T-helper 1 cell (primary cell): ENCODE data around the gene ST7.
A peak's percentile ranks its signal among the peaks of the same experiment; 100 is the strongest.

ENCODE experiments used
- DNase-seq, 5 donors: peaks; one replicate each; pipeline ENCODE4 v3.0.0-alpha.2; 2012 to 2020

ST7 gene

DNA sequence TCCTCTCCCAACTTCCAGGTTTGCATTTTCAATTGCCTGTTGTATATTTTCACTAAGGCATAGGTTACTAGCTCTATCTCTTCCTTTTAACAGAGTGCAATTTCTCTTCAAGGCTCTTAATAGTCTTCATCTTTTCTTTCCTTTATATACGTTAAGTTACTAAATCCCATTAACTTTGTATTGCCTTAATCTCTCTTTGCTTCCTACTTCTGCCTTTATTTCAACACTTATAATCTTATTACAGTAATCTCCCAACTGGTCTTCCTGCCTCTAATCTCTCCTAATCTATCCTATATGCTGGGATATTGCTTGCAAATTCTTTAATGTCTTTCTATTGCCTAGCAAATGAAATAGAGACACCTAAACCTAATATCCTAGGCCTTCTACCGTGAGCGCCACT is 26.1 kb downstream of the ST7 start:
- no peak for DNase-seq

DNA sequence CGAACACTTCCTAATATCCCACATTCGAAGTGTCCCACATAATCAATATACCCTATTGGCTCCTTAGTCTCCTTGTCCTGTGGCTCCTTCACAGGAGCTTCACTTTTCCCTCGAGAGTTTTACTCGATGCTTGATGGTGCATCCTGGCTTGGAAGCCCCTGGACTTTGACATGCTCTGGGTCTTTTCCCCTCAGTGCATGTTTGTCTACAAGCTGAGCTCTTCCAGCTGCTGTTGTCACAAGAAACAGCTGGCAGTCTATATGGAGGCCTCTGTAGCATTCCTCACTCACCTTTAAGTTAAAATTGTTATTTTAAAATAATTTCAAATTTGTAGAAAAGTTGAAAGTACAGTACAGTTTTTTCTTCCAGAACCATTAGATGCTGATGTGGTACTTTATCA is 27.1 kb downstream of the ST7 start:
- DNase-seq, result no peak

DNA sequence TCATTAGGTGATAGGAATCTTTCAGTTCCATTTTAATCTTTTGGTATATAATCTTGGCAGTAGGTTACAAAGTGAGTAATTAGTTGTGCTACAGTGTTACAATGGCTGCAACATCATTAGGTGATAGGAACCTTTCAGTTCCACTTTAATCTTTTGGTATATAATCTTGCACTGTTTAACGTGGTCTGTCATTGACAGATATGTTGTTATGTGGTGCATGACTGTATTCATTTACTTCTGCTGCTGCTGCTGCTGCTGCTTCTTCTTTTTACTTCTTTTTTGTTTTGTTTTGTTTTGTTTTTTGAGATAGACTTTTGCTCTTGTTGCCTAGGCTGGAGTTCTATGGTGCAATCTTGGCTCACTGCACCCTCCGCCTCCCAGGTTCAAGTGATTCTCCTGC is 28.6 kb downstream of the ST7 start:
- DNase-seq, result no peak

DNA sequence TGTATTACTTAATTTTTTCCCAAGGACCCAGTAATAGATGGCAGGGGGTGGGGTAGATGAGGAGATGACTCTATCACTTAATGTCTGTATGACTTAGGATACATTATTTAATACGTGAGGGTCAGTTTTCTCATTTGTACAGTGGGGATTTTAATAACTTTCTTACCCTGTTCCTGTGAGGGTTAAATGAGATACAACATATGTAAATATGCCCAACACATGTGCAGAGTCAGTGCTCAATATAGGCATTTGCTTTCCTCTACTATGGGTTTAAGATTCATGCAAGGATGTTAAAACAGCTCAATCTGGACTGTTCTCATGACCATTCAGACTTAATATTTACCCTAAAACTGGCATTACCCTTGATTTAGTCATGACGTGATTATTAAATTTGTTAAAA is 31.2 kb downstream of the ST7 start:
- DNase-seq, result no peak

DNA sequence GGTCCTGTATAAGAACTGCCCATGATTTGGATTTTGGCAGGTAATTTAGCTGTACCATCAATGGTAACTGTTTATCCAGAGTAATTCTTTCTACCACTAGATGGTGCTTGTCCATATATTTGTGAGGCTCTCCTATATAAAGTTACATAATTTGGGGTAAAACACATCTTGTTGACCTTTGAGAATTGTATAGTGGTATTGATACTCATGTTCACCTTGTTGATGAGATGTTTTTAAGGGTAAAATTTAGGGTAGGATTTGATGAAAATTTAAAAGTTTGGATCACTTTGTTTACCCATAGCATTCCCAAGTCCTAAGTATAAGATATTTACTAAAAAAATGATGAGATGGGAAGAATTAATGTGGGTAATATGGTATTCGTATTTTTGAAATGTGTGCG is 31.6 kb downstream of the ST7 start:
- peak in 1 of 5 donors; percentile 25 for DNase-seq

DNA sequence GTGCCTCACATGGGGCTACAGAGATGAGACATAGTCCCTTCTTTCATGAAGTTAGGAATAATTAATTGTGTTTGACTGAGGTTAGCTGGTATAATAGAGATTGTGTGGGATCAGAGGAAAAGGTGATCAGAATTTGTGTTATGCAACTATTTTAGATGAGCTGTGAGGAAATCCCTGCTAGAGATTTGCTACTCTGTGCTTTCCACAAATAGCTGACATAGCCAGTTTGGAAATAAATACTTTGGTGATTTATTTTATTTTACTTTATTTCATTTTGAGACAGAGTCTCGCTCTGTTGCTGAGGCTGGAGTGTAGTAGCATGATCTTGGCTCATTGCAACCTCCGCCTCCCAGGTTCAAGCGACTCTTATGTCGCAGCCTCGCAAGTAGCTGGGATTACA is 32.3 kb downstream of the ST7 start:
- no peak for DNase-seq

DNA sequence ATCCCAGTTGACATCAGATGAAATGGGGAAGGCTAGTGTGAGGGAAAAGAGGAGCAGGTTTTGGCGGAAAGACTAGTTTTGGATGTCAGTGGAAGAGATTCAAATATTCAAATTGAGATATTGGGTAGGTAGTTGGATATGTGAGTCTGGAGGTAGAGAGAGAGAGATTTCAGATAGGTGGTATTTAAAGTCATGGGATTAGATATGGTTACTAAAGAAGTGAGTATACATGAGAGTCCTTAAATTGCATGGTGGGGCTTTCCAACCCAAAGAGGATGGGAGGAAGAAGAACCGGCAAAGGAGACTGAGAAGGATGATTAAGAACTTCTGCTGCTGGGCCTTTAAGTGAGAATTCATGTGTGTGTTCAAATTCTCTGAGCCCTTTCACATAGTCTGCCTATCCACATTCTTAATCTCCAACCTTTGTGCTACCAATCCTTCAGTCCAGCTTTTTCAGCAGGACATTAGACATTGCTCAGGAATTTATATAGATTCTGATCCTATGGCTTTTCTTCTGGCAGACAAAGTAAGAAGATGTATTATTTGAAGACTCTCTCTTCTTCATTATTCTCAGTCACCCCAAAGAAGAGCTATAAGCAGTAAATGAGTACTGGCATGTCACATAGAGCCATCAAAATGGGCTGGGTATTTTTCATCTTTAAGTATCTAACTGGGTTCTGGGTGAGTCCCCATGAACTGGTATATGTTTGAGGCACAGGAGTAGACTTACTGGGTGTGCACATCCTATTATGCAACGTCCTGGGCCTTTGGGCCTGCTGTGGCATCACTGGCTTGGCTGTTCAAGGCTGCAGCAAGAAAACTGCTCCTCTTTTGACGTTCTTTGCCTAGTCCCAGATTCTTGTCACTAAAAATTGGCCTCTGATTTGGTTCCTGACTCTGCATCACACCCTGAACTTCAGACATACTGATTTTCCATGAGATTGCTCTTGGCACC is 33.6 kb downstream of the ST7 start:
- no peak for DNase-seq

DNA sequence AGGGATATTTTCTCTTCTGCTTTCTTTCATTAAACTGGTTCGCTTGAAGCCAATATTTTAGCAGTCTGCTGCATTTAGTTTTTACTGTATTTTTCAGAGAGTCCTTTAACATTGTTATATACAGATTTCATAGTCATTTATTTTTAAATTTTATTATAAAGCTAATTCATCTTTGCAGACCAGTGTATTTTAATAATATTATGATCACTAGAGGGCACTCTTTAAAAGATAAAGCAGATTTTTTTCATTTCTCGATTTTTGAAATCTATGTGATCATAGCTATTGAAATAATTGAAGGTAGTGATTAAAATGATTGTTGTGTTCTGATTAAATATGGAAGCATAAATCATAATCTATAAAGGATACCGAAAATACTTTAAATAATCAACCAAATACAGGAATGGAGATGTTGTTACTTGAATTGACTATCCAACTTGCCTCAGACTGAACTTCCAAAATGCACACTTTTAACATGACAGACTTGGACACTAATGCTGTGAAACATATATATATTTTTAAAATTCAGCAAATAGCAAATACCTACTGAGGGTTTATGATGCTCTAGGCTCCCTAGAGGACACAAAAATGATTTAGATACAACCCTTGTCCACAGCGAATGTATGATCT is 35.2 kb downstream of the ST7 start:
- DNase-seq, result no peak

DNA sequence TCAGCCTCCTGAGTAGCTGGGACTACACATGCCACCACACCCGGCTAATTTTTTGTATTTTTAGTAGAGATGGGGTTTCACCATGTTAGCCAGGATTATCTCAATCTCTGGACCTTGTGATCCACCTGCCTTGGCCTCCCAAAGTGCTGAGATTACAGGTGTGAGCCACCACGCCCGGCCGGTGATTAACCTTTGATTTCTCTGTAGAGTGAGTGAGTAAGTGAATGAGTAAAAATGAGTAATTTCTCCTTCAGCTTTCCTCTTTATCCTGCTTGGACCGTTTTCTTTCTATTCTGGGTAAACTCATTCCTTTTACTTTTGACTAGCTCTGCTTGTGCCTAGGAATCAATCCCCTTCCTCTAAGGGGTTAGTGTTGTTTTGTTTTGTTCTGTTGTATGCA is 36.8 kb downstream of the ST7 start:
- DNase-seq, result no peak

DNA sequence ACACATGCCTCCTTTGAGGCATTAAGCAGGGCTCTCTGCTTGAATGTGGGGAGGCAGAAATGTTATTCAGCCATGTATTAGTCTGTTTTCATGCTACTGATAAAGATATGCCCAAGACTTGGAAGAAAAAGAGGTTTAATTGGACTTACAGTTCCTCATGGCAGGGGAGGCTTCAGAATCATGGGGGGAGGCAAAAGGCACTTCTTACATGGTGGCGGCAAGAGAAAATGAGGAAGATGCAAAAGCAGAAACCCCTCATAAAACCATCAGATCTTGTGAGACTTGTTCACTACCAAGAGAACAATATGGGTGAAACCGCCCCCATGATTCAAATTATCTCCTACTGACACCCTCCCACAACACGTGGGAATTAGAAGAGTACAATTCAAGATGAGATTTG is 37.9 kb downstream of the ST7 start:
- DNase-seq, result no peak

DNA sequence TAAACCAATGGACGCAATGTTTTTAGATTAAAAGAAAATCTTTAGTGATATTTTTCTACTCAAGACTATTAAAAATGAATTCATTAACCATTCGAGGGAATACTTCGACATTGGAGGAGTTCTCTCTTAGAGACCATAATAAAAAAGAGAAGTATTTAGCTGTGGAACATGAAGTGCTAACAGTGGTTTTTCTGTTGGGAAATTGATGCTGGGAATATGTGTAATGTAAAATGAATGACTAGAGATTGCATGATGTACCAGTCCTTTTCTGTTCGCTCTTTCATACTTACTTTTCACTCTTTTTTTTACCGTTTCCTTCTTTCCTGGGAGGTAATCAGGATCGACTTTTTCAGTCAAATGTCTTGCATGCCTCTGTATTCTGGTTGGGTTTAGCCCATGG is 41.3 kb downstream of the ST7 start:
- no peak for DNase-seq

DNA sequence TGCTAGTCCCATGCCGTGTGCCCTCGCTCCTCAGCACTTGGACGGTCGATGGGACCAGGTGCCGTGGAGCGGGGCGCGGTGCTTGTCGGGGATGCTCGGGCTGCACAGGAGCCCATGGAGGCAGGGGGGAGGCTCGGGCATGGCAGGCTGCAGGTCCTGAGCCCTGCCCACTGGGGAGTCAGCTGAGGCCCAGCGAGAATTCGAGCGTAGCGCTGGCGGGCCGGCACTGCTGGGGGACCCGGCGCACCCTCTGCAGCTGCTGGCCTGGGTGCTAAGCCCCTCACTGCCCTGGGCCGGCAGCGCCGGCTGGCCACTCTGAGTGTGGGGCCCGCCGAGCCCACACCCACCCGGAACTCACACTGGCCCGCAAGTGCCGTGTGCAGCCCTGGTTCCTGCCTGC is 44.7 kb downstream of the ST7 start:
- DNase-seq, result no peak

DNA sequence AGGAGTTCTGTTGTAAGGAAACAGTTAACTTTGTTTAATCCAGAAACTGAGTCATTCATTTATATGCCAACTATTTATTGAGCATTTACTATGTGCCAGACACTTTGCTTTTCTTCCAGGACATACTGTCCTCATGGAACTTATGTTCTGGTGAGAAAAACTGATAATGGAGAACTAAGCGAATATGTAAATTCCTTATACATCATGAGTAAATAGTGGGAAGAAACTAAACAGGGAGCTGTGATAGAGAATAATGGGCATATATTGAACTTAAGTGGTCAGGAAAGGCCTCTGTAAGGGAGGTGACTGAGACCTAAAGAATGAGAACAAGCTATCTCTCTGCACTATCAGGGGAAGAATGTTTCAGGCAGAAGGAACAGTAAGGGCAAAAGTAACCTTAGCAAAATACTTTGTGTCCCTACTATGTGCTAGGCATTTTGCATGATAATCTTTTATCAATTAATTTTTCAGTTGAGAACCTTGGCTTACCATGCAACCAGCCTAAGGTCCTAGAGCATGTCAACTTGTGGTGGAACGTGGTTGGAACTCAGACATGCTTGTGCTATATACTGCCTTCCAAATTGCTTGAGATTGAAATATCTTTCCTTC is 45.4 kb downstream of the ST7 start:
- no peak for DNase-seq

DNA sequence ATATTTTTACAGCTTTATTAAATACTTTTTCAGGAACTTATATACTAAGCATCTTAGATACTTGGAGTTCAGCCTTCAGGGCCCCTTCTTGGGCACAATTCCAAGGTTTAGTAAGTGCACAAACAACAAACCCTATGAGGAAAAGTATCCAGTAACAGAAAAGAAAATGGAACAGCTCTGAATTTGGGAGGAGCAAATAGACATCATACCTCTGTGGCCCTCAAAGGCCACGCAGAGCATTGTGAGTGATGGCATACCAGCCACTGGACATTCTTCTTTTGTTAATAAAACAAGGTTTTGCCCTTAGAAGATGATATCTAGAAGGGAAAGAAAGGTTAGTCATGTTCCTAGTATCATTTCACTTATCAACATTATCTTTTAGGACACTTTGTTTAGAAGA is 46.0 kb downstream of the ST7 start:
- DNase-seq, result no peak

DNA sequence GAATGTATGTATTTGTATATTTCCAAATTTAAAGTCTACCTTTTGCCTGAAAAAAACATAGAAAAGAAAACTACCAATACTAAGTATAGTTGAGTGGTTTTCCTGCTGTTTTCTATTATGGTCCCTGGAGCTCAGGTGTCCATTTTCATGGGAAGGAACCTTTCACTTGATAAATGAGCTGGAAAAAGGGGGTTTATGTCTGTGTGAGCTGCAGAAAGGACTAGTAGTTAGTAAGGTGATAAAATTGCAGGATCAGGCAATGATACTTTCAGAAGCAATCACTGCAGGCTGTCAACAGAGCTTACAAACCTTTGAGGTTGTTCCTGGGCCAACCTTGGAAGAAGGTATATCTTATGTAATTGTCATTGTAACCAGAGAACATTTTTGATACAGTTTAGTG is 48.0 kb downstream of the ST7 start:
- DNase-seq, result no peak

DNA sequence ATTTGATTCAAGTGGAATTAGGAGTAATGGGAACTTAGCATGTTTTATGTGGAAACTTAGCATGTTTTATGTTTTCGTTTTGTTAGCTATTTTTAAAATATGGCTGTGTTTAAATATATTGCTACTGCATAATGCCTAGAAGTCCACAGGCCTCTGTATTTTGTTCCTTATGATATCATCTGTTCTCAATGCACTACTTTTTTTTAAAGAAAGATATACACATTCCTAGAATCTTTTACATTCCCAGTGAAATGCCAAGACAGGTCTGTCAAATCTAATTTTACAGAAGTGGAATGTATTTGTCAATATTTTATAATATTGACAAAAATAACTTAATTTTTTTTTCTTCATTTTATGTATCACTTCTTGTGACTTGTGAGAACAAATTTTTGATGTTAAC is 51.6 kb downstream of the ST7 start:
- DNase-seq, result no peak

DNA sequence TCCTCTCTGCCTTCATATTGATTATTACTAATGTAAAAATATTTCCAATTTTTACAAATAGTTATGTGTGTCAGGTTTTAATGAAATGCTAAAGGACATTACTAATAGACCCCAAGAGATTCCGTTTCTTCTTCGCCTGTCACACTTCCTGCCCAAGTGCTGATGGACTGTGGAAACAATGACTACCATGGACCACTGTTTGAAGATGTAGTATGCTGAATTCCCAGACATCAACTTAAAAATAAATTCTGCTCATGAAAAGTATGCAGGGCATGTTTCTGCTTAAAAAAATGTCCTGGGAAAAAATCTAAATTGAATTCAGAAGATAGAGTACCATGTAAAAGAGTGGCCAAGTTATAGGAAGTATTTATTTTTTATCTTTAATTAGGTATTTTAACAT is 52.1 kb downstream of the ST7 start:
- DNase-seq, result no peak

DNA sequence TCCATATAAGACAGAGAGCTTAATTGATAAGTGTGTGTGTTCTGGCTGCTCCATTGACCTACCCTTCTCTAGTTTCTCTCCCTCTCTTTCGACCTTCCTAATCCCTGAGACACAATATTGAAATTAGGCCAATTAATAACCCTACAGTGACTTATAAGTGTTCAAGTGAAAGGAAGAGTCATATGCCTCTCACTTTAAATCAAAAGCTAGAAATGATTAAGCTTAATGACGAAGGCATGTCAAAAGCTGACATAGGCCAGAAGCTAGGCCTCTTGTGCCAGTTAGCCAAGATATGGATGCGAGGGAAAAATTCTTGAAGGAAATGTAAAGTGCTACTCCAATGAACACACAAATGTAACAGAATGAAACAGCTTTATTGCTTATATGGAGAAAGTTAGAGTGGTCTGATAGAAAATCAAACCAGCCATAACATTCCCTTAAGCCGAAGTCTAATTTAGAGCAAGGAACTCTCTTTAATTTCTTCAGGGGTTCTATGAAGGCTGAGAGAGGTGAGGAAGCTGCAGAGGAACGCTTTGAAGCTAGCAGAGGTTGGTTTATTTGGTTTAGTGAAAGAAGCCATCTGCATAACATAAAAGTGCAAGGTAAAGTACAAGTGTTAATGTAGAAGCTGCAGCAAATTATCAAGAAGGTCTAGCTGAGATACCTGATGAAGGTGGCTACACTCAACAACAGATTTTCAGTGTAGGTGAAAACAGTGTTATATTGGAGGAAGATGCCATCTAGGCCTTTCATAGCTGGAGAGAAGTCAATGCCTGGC is 53.8 kb downstream of the ST7 start:
- no peak for DNase-seq

DNA sequence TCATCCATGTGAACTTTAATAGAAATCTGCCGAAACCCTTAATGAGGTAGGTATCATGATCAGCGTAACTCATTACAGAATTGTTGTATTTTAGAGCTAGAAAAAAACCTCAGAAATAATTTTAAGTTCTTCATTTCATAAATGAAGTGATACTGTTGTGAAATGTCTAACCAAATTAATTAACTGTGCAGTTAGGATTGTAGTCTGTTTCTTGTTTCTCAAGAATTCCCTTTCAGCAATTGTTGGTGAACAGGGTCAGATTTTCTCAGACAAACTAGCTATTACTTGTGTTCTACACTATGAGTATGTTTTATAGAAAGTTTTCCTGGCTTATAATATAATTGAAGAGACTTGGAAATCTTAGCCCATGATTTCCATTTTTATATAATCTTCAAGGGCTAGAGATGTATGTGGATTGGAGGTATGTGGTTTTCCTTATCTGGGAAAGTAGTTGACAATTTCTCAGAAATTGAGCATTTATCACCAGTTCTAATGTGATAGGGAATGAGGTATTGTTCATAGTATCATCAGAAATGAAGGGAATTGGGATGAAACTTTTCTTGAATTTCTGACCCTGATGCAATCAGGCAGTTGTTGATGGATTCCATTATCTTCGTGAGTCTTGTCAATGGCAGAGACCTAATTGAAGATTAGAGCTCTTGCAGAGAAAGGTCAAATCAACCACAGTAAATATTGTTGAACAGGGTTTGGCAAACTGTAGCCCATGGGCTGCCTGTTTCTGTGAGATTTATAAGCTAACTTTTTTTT is 55.0 kb downstream of the ST7 start:
- no peak for DNase-seq

DNA sequence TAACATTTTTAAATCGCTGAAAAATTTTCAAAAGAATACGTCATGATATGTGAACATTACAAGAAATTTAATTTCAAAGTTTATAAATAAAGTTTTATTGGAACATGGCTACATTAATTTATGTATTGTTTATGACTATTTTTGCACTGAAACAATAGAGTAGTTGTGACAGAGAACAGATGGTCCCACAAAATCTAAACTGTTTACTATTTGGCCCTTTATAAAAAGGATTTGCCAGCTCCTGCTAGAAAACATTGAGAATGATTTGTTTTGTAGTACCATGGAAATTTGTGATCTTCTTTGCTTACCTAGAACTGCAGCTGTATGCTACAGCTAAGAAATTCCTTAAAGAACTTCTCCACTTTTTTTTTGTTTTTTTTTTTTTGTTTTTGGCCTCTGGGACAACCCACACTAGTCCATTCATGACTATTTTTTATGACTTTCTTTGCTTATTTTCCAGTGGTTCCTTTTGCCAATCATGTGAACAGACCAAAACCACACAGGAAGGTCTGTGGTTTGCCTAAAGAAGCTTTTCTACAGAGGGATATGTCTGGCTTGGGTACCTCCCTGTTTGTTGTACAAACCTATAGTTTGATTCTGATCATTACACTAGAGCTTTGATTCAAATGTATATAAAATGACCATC is 55.7 kb downstream of the ST7 start:
- peak in 3 of 5 donors; percentile 14 to 59 (median 32) for DNase-seq

DNA sequence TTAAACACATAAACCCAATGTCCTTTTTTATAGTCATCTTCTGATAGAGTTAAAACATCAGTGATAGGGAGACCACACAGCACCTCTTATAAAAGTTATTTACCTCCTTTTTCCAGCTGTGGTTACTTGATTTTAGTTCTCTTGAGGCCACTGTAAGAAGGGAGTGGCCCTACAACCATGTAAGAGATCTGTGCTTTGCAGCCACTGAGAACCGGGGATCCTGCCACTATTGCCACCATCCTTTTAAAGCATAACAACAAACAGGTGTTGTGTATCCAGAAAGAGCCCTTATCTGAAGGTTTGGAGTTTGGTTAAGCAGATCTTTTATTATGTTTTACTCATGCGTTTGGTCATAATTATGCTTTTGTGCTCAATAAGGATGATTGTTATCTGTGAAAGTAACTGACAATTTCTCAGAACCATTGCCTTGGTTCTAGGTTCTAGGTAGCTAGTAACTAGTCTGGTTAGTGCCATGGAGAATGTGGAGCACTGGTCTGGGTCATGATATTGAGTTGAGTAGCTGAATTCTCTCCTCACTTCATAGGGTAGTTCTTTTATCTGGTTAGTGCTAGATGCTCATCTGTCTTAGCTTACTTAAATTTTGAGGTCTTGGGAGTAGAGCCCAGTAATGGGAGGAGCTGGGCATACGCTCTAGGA is 56.5 kb downstream of the ST7 start:
- DNase-seq, result peak in 1 of 5 donors; percentile 9
